Glomerular visceral epithelial cell (primary cell): Measurements from ENCODE around the gene CTBP2.

ENCODE experiments used
- DNase-seq: peaks from one replicate; pipeline ENCODE4 v3.0.0-alpha.2; 2016; ENCODE audit errors: extremely low spot score

CTBP2 gene

DNA sequence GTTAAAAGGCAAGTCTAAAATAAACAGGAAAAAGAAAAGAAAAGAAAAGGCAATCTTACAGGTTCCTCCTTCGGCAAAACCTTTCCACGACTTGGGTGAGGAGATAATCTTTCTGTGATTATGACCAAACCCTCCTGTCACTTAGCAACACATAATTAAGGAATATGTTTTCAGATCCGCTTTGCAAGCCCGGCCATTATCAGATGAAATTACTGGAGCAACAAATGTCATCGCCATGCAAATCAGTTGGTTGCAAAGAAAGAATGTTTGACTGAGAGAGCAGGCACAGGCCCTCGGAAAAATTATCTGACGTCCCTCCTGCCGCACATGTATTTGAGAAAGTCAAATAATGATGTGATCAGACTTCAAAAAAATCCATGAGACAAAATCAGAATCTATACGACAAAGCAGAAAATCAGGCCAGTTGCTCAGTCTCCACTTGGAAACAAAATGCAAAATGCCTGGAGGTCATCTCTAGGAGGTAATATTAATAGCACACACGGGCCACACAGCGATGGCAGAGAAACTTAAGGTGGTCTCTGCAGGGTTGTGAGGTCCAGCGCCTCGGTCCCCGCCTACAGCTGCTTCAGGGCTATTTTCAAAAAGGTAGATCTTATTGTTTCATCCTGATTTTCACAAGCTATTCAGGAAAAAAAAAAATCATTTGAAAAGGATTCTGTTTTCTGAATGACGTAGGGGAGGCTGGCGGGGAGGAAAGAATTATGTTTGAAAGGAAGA is 135.7 kb downstream of the CTBP2 start:
- DNase-seq: no peak

- no peak for DNase-seq
Measured at GRCh38 chr10:125023862-125024496, 136.4 kb downstream of the CTBP2 start.

DNA sequence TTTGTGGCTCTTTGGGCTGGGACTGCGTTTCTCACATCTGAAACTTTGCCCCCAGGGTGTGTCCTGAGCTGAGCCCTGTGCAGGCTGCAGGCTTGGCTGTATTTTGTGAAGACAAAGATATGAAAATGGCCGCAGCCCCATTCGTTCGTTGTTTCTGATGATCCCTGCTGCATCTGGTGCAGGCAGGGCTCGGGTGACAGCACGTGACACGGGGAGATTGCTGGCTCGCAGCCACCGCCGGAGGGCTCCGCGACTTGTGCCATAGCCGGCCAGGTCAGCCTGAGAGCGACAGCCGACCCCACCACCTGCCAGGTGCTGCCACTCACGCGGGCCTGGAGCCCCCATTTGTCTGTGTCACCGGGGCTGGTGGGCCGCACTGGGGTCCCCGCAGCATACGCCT is 137.1 kb downstream of the CTBP2 start:
- no peak for DNase-seq

DNA sequence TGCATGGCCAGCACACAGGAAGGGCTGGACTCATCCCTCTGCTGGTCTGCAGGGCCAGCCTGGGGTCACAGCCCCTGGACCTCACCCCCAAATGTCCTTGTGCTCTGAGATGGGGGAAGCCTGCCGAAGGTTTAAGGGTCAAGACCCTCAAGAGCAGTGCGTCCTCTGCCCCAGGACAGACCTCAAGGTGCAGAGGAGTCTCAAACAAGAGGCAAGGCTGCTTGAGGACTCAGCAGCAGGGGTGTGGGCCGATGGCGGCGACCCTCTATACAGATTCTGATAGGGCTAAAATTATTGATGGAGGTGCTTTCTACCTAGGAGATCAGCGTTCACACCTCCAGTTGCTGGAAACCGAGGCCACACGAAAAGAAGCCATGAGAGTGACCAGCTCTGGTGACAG is 137.7 kb downstream of the CTBP2 start:
- DNase-seq: no peak

DNA sequence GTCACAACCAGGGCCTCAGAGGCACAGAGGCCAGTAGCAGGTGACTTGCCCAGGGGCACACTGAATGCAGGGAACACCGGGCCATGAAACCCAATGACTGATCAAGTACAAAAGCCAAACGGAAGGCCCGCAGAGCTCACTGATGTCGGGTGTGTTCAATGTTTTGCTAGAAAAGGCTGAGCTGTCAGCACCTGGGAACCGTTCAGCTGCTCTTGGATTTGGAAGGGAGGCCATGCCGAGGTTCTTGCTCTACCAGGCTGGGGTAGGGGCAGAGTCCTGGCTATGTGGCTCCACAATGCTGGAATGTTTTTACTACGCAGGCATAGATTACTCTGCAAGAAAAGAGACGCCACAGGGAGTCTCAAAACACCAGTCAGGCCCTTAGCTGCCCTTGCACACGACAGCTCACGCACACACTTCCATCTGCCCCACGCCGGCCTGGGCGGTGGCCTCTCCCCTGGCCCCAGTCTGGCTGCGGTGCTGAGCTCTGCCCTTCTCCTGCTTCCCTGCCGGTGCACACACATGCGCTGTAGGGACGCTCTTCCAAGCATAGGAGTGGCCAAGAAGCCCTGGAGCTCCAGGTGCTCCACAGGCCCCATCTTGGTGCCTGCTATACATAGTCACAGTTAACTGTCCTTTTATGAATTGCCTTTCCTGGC is 138.5 kb downstream of the CTBP2 start:
- no peak for DNase-seq

GRCh38 chr10:125020871-125021270 is 139.5 kb downstream of the CTBP2 start:
- DNase-seq: no peak

DNA sequence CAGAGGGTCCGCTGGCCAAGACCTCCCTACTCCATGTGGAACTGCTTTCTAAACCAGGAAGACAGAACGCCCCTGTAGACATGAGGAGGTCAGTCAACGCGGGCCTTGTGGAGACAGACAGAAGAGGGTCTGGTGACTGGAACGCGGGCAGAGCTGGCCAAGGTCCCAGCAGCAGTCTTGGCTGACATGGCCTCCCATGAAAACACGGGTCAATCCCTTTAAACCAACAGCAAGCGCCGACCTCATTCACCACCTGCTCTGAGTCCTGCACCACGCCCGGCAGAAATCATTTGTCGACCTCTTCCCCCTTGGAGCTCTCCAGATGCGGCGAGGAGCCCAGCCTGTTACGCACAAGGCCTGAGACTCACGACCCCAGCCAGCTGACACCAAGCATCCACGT is 140.0 kb downstream of the CTBP2 start:
- no peak for DNase-seq

GRCh38 chr10:125018576-125019143 is 141.7 kb downstream of the CTBP2 start:
- no peak for DNase-seq

DNA sequence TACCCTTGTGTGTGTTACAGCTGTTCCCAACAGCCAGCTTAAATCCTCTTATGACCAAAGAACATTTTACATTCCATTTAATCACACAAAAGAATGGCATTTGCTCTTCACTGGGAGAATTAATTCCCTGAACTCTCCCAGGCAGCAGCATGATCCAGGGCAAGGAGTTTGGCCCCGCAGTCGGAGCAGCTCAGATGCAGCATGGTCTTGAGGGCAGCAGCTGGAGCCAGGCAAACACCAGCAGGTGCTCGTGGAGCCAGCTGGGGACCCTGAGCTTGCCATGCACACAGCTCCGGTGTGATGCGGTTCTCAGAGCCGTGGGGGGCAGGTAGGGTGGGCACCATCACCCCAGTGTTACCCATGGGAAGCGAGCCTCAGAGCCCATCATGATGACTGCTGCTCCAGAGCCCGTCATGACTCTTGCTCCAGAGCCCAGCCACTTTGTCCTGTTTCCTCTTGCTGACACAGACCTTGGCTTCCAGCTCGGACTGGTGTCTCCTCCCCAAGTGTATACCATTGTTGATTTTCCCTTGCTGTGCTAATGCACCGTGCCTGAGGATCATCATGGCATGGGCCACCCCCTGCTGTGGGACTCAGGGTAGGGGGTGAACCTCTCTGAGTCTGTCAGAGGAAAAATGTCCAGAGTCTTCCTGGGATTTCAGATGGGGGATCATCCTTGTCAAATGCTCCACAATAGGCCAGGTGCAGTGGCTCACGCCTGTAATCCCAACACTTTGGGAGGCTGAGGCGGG is 142.6 kb downstream of the CTBP2 start:
- DNase-seq: no peak

DNA sequence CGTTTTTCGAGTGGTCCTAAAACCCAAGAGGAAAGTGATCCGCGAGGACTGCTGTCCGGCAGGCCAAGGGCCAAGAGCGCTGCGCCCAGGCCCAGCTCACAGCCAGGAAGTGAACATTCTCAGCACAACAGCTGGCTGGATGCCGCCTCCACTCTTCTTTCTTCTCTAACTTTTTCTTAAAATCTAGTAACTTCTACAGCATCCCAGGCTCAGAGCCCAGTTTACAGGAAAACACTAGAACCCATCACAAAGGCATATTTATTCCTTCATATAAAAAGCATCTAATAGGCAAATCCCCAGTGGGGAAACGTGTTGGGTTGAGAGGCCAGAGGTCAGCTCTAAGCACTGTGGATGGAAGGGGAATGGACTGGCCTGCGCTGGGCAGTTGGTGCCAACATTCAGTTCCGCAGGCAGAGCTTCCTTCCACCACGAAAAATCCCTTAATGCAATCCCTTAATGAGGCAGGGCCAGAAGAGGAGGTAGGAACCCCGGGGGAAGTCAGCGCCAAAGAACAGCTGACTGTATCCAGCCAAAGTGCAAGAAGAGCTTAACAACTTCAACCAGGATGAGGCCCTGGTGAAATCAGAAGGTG is 143.7 kb downstream of the CTBP2 start:
- no peak for DNase-seq

GRCh38 chr10:125016123-125016522 is 144.2 kb downstream of the CTBP2 start:
- DNase-seq: no peak

DNA sequence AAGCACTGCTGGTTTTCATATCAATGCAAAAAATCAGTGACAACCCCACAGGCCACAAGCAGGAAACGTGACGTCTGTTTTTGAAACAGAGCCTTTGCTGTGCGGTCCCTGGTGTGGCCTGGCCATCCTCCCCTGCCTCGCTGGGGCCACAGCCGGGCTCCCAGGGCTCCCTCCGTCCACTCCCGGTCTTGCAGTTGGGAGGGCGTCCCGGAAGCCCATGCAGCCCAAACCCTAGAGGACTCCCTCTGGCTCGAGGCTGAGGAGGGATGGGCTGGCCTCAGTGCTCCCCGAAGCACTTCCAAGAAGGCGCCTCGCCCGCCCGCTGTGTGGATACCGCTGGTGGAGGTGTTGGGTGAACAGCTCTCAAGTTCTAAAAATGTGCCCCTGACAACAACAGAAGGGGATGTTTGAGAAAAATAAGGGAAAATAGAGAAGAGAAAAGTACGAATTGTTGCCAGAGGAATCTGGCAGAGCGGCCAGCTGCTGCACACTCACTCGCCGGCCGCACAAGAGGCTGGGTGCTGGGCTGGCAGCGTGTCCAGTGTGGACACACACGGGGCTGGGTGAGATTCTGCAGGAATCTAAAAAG is 144.9 kb downstream of the CTBP2 start:
- no peak for DNase-seq

- DNase-seq: no peak
Measured at GRCh38 chr10:125014836-125015355, 145.5 kb downstream of the CTBP2 start.

GRCh38 chr10:125014086-125014830 is 146.1 kb downstream of the CTBP2 start:
- DNase-seq: no peak

DNA sequence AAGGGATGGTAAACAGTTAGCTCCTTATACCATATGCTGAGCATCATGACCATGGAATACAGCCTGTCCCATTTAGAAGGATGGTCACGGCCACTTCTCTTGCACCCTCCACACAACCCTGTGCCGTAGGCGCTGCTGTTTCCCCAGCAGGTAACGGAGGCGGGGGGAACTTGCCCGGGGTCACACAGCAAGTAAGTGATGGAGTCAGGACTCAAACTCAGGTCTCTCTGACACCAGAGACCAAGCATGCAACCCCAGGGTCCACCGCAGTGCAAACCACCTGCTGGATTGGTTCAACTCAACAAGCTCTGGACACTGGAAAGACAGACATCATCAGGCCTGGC is 146.9 kb downstream of the CTBP2 start:
- no peak for DNase-seq

DNA sequence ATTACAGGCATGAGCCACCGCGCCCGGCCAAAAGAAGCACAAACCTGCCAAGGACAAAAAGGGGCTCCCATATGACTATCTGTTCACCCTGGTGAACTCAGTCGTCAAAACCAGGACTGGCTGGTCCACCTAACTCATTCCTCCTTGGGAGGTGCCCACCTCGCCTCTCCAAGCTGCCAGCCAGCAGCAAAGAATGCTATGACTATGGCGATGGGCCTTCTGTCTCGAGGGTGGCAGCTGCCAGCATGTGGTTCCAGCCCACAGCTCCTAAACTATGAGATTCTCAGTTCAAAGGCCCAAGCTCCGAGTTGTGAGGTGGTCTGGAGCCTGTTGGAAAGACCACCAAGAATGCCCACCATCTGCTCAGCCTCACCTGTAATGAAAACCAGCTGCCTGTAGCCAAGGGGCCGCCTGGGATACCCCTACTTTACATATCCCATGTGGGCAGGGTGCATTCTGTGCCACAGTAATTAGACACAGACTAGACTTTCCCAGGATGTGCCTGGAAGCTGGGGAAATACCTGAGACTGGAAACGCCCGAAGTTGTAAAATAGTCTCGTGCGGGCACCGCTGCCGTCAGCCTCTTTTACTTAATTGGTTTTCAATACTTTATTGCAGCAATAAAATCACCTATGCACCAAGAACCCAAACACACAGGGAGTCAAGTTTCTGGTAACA is 147.4 kb downstream of the CTBP2 start:
- DNase-seq: no peak

GRCh38 chr10:125011926-125012705 is 148.2 kb downstream of the CTBP2 start:
- no peak for DNase-seq

- DNase-seq: no peak
Measured at GRCh38 chr10:125011171-125011925, 149.0 kb downstream of the CTBP2 start.
